Measurements from ENCODE around the gene PARD3B.
"Not testable (repeated sequence)": the region's sequence is repeated elsewhere in the genome, so short reads cannot be mapped to it uniquely, and the experiment has no call there.

The PARD3B gene

GRCh38 chr2:204538182-204539018 is 6.9 kb upstream of the PARD3B start:
- DNase-seq (ENCODE audit: low read depth in 2 of 2): no peak

GRCh38 chr2:204539019-204539385 is 6.3 kb upstream of the PARD3B start:
- DNase-seq (ENCODE audit: low read depth in 2 of 2): no peak

- DNase-seq (ENCODE audit: low read depth in 2 of 2): no peak
Observed at GRCh38 chr2:204541637-204542036, 3.6 kb upstream of the PARD3B start.

- no peak for DNase-seq (ENCODE audit: low read depth in 2 of 2)
Observed at GRCh38 chr2:204542982-204543608, 2.2 kb upstream of the PARD3B start.

- no peak for DNase-seq (ENCODE audit: low read depth in 2 of 2)
Observed at GRCh38 chr2:204545861-204546735, 823 bp downstream of the PARD3B start.

GRCh38 chr2:204550751-204551511 is 5.7 kb downstream of the PARD3B start:
- DNase-seq (ENCODE audit: low read depth in 2 of 2): no peak

GRCh38 chr2:204551512-204551863 is 6.2 kb downstream of the PARD3B start:
- DNase-seq (ENCODE audit: low read depth in 2 of 2): no peak

GRCh38 chr2:204557604-204558003 is 12.3 kb downstream of the PARD3B start:
- DNase-seq (ENCODE audit: low read depth in 2 of 2): no peak

GRCh38 chr2:204559358-204559757 is 14.1 kb downstream of the PARD3B start:
- DNase-seq (ENCODE audit: low read depth in 2 of 2): not testable (repeated sequence)

- DNase-seq (ENCODE audit: low read depth in 2 of 2): no peak
Observed at GRCh38 chr2:204560902-204561301, 15.6 kb downstream of the PARD3B start.

GRCh38 chr2:204561771-204562170 is 16.5 kb downstream of the PARD3B start:
- DNase-seq (ENCODE audit: low read depth in 2 of 2): no peak

GRCh38 chr2:204566439-204566838 is 21.2 kb downstream of the PARD3B start:
- no peak for DNase-seq (ENCODE audit: low read depth in 2 of 2)

- no peak for DNase-seq (ENCODE audit: low read depth in 2 of 2)
Observed at GRCh38 chr2:204570421-204570820, 25.1 kb downstream of the PARD3B start.

GRCh38 chr2:204571041-204571440 is 25.8 kb downstream of the PARD3B start:
- no peak for DNase-seq (ENCODE audit: low read depth in 2 of 2)

- DNase-seq (ENCODE audit: low read depth in 2 of 2): no peak
Observed at GRCh38 chr2:204571911-204572310, 26.6 kb downstream of the PARD3B start.

- no peak for DNase-seq (ENCODE audit: low read depth in 2 of 2)
Observed at GRCh38 chr2:204573221-204573620, 27.9 kb downstream of the PARD3B start.

GRCh38 chr2:204574486-204574885 is 29.2 kb downstream of the PARD3B start:
- no peak for DNase-seq (ENCODE audit: low read depth in 2 of 2)

GRCh38 chr2:204575463-204575862 is 30.2 kb downstream of the PARD3B start:
- DNase-seq (ENCODE audit: low read depth in 2 of 2): no peak

- no peak for DNase-seq (ENCODE audit: low read depth in 2 of 2)
Observed at GRCh38 chr2:204576362-204576979, 31.2 kb downstream of the PARD3B start.

GRCh38 chr2:204578928-204579598 is 33.8 kb downstream of the PARD3B start:
- no peak for DNase-seq (ENCODE audit: low read depth in 2 of 2)

- no peak for DNase-seq (ENCODE audit: low read depth in 2 of 2)
Observed at GRCh38 chr2:204581946-204582345, 36.7 kb downstream of the PARD3B start.
